ENCODE results near the gene CCDC15. TPM values are rescaled to one million over a fixed set of nuclear protein-coding genes. Genes with fewer than 3 reads are reported as not detected.
"Not testable (repeated sequence)": the region's sequence is repeated elsewhere in the genome, so short reads cannot be mapped to it uniquely, and the experiment has no call there.

The CCDC15 gene
- total RNA-seq, 1 donor from 2014 or later: 0.24 TPM

- intact Hi-C loops (cut with DNase I): no loop called here
- DNase-seq (ENCODE audit: low spot score): no peak
Observed at GRCh38 chr11:124982043-124982442, 28.0 kb downstream of the CCDC15 start.

GRCh38 chr11:124983674-124984511 lies 29.9 kb downstream of the CCDC15 start:
- intact Hi-C loops (cut with DNase I): no loop called here
- DNase-seq (ENCODE audit: low spot score): no peak

GRCh38 chr11:124984512-124984854 lies 30.5 kb downstream of the CCDC15 start:
- intact Hi-C loops (cut with DNase I): no loop called here
- DNase-seq (ENCODE audit: low spot score): peak; percentile 73

GRCh38 chr11:124987096-124987495 lies 33.1 kb downstream of the CCDC15 start:
- intact Hi-C loops (cut with DNase I): no loop called here
- DNase-seq (ENCODE audit: low spot score): no peak

GRCh38 chr11:124988063-124988462 lies 34.1 kb downstream of the CCDC15 start:
- intact Hi-C loops (cut with DNase I): no loop called here
- no peak for DNase-seq (ENCODE audit: low spot score)

GRCh38 chr11:125001079-125001778 lies 47.2 kb downstream of the CCDC15 start:
- intact Hi-C loops (cut with DNase I): no loop called here
- DNase-seq (ENCODE audit: low spot score): no peak

- DNase-seq (ENCODE audit: low spot score): no peak
- intact Hi-C loops (cut with DNase I): no loop called here
Observed at GRCh38 chr11:125001849-125002248, 47.8 kb downstream of the CCDC15 start.

GRCh38 chr11:125005491-125005890 lies 51.5 kb downstream of the CCDC15 start:
- no peak for DNase-seq (ENCODE audit: low spot score)
- intact Hi-C loops (cut with DNase I): no loop called here

- DNase-seq (ENCODE audit: low spot score): no peak
- intact Hi-C loops (cut with DNase I): no loop called here
Observed at GRCh38 chr11:125016413-125016812, 62.4 kb downstream of the CCDC15 start.

- intact Hi-C loops (cut with DNase I): no loop called here
- DNase-seq (ENCODE audit: low spot score): no peak
Observed at GRCh38 chr11:125020342-125020741, 66.3 kb downstream of the CCDC15 start.

- no peak for DNase-seq (ENCODE audit: low spot score)
- intact Hi-C loops (cut with DNase I): no loop called here
Observed at GRCh38 chr11:125022551-125022950, 68.5 kb downstream of the CCDC15 start.

GRCh38 chr11:125025968-125026367 lies 72.0 kb downstream of the CCDC15 start:
- intact Hi-C loops (cut with DNase I): no loop called here
- DNase-seq (ENCODE audit: low spot score): no peak

GRCh38 chr11:125029431-125029830 lies 75.4 kb downstream of the CCDC15 start:
- intact Hi-C loops (cut with DNase I); DNase-seq (ENCODE audit: low spot score): not testable (repeated sequence)

GRCh38 chr11:125036933-125037332 lies 82.9 kb downstream of the CCDC15 start:
- intact Hi-C loops (cut with DNase I): no loop called here
- no peak for DNase-seq (ENCODE audit: low spot score)

GRCh38 chr11:125049164-125049792 lies 95.3 kb downstream of the CCDC15 start:
- intact Hi-C loops (cut with DNase I): no loop called here
- no peak for DNase-seq (ENCODE audit: low spot score)

- intact Hi-C loops (cut with DNase I): no loop called here
- DNase-seq (ENCODE audit: low spot score): no peak
Observed at GRCh38 chr11:125052047-125052446, 98.0 kb downstream of the CCDC15 start.

- DNase-seq (ENCODE audit: low spot score): no peak
- intact Hi-C loops (cut with DNase I): no loop called here
Observed at GRCh38 chr11:125053167-125053566, 99.2 kb downstream of the CCDC15 start.

- intact Hi-C loops (cut with DNase I): no loop called here
Observed at GRCh38 chr11:125055107-125055715, 101.2 kb downstream of the CCDC15 start.

GRCh38 chr11:125056111-125056510 lies 102.1 kb downstream of the CCDC15 start:
- DNase-seq (ENCODE audit: low spot score); intact Hi-C loops (cut with DNase I): not testable (repeated sequence)

More at GRCh38 chr11:125055107-125055715, 101.2 kb downstream of the CCDC15 start:
- no peak for DNase-seq (ENCODE audit: low spot score)
